Activated CD8-positive, alpha-beta memory T cell treated with anti-CD3 and anti-CD28 coated beads, Interleukin-2, amount 10 ng/mL, durations not matched to agents 7 days and 5 days (primary cell): ENCODE data around the gene RPLP2. TPM values are rescaled to one million over a fixed set of nuclear protein-coding genes. Genes with fewer than 3 reads are reported as not detected.

Source experiments
- ATAC-seq: fragments of 150-1000 bp; cut with Tn5 transposase; one replicate; pipeline ENCODE4 v1.10.0; 2021; ENCODE audit warnings: moderate library complexity
- CTCF ChIA-PET: fragments of 350-600 bp; sonication (Branson Sonifier 250); formaldehyde crosslinking; loops from one replicate; lab custom pipeline; 2021; ENCODE audit warnings: antibody characterized with exemption; lab: Charles Lee
- DNase-seq: peaks from one replicate; pipeline ENCODE4 v3.0.0-alpha.2; 2020
- H3K27ac Mint-ChIP-seq: one replicate; pipeline ENCODE4 v1.8.0; 2021; ENCODE audit warnings: mild to moderate bottlenecking, mixed read lengths
- H3K27me3 Mint-ChIP-seq: one replicate; pipeline ENCODE4 v1.8.0; 2021; ENCODE audit warnings: mixed read lengths
- H3K36me3 Mint-ChIP-seq: one replicate; pipeline ENCODE4 v1.8.0; 2021; ENCODE audit warnings: mild to moderate bottlenecking, mixed read lengths
- H3K4me1 Mint-ChIP-seq: one replicate; pipeline ENCODE4 v1.8.0; 2021; ENCODE audit warnings: mixed read lengths
- H3K4me3 Mint-ChIP-seq: one replicate; pipeline ENCODE4 v1.8.0; 2021; ENCODE audit warnings: mild to moderate bottlenecking, moderate library complexity, mixed read lengths
- H3K9me3 Mint-ChIP-seq: one replicate; pipeline ENCODE4 v1.8.0; 2022; ENCODE audit warnings: low read depth, mixed read lengths
- total RNA-seq, 2 experiments: library from RNA; stranded (reverse); gene quantifications; one replicate each; pipeline ENCODE4 v1.2.3, GENCODE V29; 2021

RPLP2 gene
- total RNA-seq, 2 experiments from 2014 or later: 1,844 to 1,872 TPM

GRCh38 chr11:811446-812245 lies 1.9 kb downstream of the RPLP2 start:
- H3K4me3 Mint-ChIP-seq: peak overlapping the region; percentile 95
- CTCF ChIA-PET: interaction anchor here (0.7 to 2.2 kb wide), 4 partner anchors 14 to 276 kb away, joined by 3 to 9 read pairs (median 4); no protein-coding TSS in a partner anchor
- no peak for ATAC-seq
- no peaks in the 10 kb centered on the region for H3K27me3 Mint-ChIP-seq
- no peak for DNase-seq
- H3K9me3 Mint-ChIP-seq: no peaks in the 10 kb centered on the region
- peak overlapping the region; percentile 89 for H3K27ac Mint-ChIP-seq
- peaks cover 33% of the 10 kb centered on the region for H3K4me1 Mint-ChIP-seq
- H3K36me3 Mint-ChIP-seq: peaks cover 24% of the 10 kb centered on the region

- CTCF ChIA-PET: interaction anchor here (2.0 to 2.2 kb wide), 2 partner anchors 13 to 31 kb away, joined by 4 to 9 read pairs; no protein-coding TSS in a partner anchor
- Mint-ChIP-seq H3K27ac (peak overlapping the region; percentile 49), H3K9me3 (no peaks in the 10 kb centered on the region), H3K36me3 (peaks cover 24% of the 10 kb centered on the region), H3K27me3 (no peaks in the 10 kb centered on the region), H3K4me3 (no peak overlapping the region), H3K4me1 (peaks cover 33% of the 10 kb centered on the region)
- no peak for ATAC-seq
- no peak for DNase-seq
Measured at GRCh38 chr11:812390-812789, 2.6 kb downstream of the RPLP2 start.

DNA sequence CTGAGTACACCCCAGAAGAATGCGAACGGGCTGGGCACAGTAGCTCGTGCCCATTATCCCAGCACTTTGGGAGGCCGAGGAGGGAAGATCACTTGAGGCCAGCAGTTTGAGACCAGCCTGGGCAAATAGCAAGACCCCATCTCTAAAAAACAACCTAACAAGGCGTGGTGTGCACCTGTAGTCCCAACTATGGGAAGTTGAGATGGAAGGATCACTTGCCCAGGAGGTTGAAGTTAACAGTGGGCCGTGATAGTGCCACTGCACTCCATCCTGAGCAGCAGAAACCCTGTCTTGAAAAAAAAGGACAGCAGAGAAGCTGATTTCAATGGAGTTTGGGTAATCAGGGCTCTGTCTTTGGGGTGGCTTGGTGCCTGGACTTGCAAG lies 3.3 kb downstream of the RPLP2 start:
- CTCF ChIA-PET: interaction anchor here (0.9 to 2.0 kb wide), 2 partner anchors 13 to 31 kb away, joined by 3 to 4 read pairs; no protein-coding TSS in a partner anchor
- Mint-ChIP-seq H3K4me1 (peaks cover 30% of the 10 kb centered on the region), H3K4me3 (no peak overlapping the region), H3K27ac (peak overlapping the region; percentile 49), H3K36me3 (peaks cover 24% of the 10 kb centered on the region), H3K27me3 (no peaks in the 10 kb centered on the region), H3K9me3 (no peaks in the 10 kb centered on the region)
- ATAC-seq (no peak), DNase-seq (no peak)

GRCh38 chr11:813456-814096 lies 3.8 kb downstream of the RPLP2 start:
- no peak for ATAC-seq
- H3K4me3 Mint-ChIP-seq: no peak overlapping the region
- no peaks in the 10 kb centered on the region for H3K27me3 Mint-ChIP-seq

DNA sequence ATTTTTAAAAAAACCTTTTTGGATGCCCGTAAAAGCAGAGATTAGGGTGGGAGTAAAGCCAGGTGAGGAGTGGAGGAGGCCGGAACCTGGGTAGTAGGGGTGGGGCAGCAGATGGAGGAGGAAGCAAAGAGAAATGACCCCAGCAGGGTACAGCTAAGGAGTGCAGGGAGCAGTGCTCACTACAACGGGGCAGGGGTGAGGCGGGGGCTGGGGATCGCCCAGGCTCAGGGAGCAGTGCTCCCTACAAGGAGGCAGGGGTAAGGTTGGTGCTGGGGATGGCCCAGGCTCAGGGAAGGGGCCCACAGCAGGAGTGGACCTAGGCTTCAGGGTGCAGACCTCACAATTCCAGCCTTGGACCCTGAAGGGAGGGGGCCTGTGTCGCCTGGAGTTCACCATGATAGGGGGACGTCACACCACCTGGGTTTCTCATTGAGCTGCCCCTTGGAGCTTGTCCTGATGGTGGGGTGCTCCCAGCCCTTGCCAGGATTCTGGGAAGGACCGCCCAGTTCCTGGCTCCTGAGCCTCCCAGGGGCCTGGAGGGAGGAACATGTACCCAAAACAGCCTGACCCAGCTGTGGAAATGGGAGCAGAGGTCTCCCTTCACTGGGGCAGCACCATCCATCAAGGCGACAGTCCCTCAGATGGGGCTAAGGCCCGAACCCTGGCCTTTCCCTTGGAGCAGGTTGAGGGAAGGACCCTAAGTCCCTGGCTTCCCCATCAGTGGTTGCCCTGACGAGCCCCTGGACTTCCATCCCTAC lies 6.1 kb downstream of the RPLP2 start:
- DNase-seq: no peak
- H3K36me3 Mint-ChIP-seq: peaks cover 24% of the 10 kb centered on the region
- H3K4me1 Mint-ChIP-seq: peaks cover 24% of the 10 kb centered on the region
- H3K4me3 Mint-ChIP-seq: no peak overlapping the region
- H3K27ac Mint-ChIP-seq: no peak overlapping the region
- ATAC-seq: no peak
- no peaks in the 10 kb centered on the region for H3K27me3 Mint-ChIP-seq
- CTCF ChIA-PET: interaction anchor here (0.9 to 1.1 kb wide), 2 partner anchors 10 to 25 kb away, joined by 3 to 4 read pairs; no protein-coding TSS in a partner anchor
- H3K9me3 Mint-ChIP-seq: no peaks in the 10 kb centered on the region

More at GRCh38 chr11:813456-814096, 3.8 kb downstream of the RPLP2 start:
- CTCF ChIA-PET: interaction anchor here (0.9 kb wide), 1 partner anchor 12 kb away, joined by 3 read pairs; no protein-coding TSS in a partner anchor
- Mint-ChIP-seq H3K27ac (peak overlapping the region; percentile 39), H3K36me3 (peaks cover 24% of the 10 kb centered on the region), H3K4me1 (peaks cover 27% of the 10 kb centered on the region), H3K9me3 (no peaks in the 10 kb centered on the region)
- DNase-seq: no peak

- Mint-ChIP-seq H3K9me3 (no peaks in the 10 kb centered on the region), H3K27ac (no peak overlapping the region), H3K36me3 (peaks cover 18% of the 10 kb centered on the region), H3K27me3 (no peaks in the 10 kb centered on the region), H3K4me3 (no peak overlapping the region), H3K4me1 (peaks cover 23% of the 10 kb centered on the region)
- CTCF ChIA-PET: interaction anchor here (0.9 to 1.1 kb wide), 2 partner anchors 10 to 24 kb away, joined by 3 to 4 read pairs; no protein-coding TSS in a partner anchor
- DNase-seq (no peak), ATAC-seq (no peak)
Measured at GRCh38 chr11:816433-816779, 6.6 kb downstream of the RPLP2 start.

- Mint-ChIP-seq H3K9me3 (no peaks in the 10 kb centered on the region), H3K4me3 (peak within 1 kb of the TSS; percentile 73), H3K4me1 (peaks cover 12% of the 10 kb centered on the region), H3K27ac (peak within 1 kb of the TSS; percentile 78), H3K27me3 (no peaks in the 10 kb centered on the region), H3K36me3 (peaks cover 3% of the 10 kb centered on the region)
- CTCF ChIA-PET: interaction anchor here (1.2 to 2.8 kb wide), 7 partner anchors 10 to 233 kb away, joined by 3 to 12 read pairs (median 5); partner anchors contain the start of genes CRACR2B, POLR2L, RPLP2 and TSPAN4
- no peak for ATAC-seq
- DNase-seq: peak; percentile 56
Measured at GRCh38 chr11:818396-819128, 8.8 kb downstream of the RPLP2 start, which contains the start of gene PNPLA2. TSS of gene PNPLA2 (plus strand) at chr11:818914. CDS start at chr11:819719, 805 bp downstream.

DNA sequence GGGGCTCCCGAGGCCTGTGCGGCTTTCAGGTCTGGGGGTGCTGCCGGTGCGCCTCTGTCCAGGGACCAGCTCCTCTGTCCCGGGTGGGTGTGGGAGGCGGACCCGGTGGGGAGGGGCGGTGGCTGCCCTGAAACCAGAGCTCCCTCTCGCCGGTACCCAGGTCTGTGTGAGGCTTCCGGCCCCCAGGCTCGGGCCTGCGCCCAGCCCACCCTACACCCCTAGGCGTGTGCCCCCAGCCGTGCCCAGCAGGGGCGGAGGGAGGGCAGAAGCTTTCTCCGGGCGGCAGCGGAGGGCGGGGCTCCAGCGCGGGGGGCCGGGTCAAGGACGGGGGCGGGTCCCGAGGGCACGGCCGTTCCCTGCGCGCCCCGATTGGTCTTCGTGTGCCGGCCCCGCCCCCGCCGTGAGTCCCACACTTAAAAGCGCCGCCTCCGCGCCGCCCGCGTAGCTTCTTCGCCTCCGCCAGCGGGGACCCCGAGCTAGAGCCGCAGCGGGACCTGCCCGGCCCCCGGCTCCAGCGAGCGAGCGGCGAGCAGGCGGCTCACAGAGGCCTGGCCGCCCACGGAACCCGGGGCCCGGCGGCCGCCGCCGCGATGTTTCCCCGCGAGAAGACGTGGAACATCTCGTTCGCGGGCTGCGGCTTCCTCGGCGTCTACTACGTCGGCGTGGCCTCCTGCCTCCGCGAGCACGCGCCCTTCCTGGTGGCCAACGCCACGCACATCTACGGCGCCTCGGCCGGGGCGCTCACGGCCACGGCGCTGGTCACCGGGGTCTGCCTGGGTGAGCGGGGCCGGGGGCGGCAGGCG lies 9.6 kb downstream of the RPLP2 start:
- Mint-ChIP-seq H3K36me3 (no peaks in the 10 kb centered on the region), H3K27me3 (no peaks in the 10 kb centered on the region), H3K4me1 (peaks cover 12% of the 10 kb centered on the region), H3K4me3 (peak overlapping the region; percentile 73), H3K9me3 (no peaks in the 10 kb centered on the region), H3K27ac (peak overlapping the region; percentile 78)
- DNase-seq (peak; percentile 94), ATAC-seq (peak; percentile 81)
- CTCF ChIA-PET: interaction anchor here (0.8 to 2.8 kb wide), 7 partner anchors 9 to 232 kb away, joined by 3 to 12 read pairs (median 5); partner anchors contain the start of genes CRACR2B, POLR2L, RPLP2 and TSPAN4

DNA sequence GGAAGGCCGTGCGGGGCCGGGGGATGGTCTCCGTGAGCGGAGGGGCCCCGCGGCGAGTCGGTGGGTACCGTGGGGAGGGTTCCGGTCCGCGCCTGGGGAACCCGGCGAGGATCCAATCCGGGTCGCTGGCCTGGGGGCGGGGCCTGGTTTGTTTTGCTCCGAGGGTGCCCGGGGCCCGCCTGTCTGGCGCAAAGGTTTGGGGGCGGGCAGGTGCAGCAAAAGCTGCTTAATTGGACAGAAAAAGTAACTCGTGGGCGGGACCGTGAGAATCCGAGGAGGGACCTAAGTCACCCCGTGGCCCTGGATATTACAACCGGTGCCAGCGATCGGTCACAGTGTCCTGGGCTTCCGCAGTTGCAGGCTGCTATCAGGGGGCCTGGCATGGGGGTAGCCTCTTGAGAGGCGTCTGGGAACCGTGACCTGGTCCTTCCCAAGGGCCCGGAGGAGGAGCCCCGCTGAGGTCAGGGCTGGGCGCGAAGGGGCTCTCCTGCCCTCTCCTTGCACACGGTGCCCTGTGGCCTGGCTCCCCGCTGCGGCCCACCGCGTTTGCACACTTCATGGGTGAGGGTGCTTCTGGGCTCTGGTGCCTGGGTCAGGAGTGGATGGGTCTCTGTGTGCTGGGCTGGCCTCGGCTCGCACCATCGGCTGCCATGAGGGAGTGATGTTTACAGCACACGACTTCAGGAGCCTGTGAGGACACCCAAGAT lies 10.3 kb downstream of the RPLP2 start:
- CTCF ChIA-PET: interaction anchor here (0.7 to 2.8 kb wide), 7 partner anchors 10 to 231 kb away, joined by 3 to 12 read pairs (median 3); partner anchors contain the start of genes POLR2L, RPLP2 and TSPAN4
- Mint-ChIP-seq H3K4me3 (peak overlapping the region; percentile 73), H3K27ac (peak overlapping the region; percentile 78), H3K4me1 (peaks cover 12% of the 10 kb centered on the region), H3K27me3 (no peaks in the 10 kb centered on the region), H3K9me3 (no peaks in the 10 kb centered on the region), H3K36me3 (no peaks in the 10 kb centered on the region)
- peak; percentile 77 for ATAC-seq
- DNase-seq: peak; percentile 97

GRCh38 chr11:820655-821511 lies 11.1 kb downstream of the RPLP2 start:
- CTCF ChIA-PET: interaction anchor here (0.7 to 1.8 kb wide), 3 partner anchors 9 to 18 kb away, joined by 3 to 12 read pairs (median 5); partner anchors contain the start of gene RPLP2
- Mint-ChIP-seq H3K27me3 (no peaks in the 10 kb centered on the region), H3K4me3 (peak overlapping the region; percentile 73), H3K36me3 (no peaks in the 10 kb centered on the region), H3K9me3 (no peaks in the 10 kb centered on the region), H3K27ac (peak overlapping the region; percentile 65), H3K4me1 (peaks cover 12% of the 10 kb centered on the region)
- no peak for DNase-seq
- ATAC-seq: no peak
